Esophagus muscularis mucosa (tissue), 4 donors: ENCODE data around the gene TMEM176B.

Source experiments
- EP300 ChIP-seq: sonication (generic); formaldehyde crosslinking; IDR thresholded peaks from one replicate; pipeline ENCODE4 v1.6.1; 2017; ENCODE audit warnings: antibody characterized with exemption
- POLR2A ChIP-seq: fragments of 450-650 bp; IDR thresholded peaks from one replicate; pipeline ENCODE4 v1.6.1; 2017; ENCODE audit warnings: antibody characterized with exemption, moderate library complexity, mild to moderate bottlenecking, low read depth
- POLR2AphosphoS5 ChIP-seq, 2 donors: sonication (generic); formaldehyde crosslinking; IDR thresholded peaks; one replicate each; pipeline ENCODE4 v1.6.1; 2017; ENCODE audit warnings: antibody characterized with exemption in 2 of 2
- TF ChIP-seq, protein P1 (sequence below), 3 experiments: fragments of 200-600 bp in 2 of 3; fragments of 450-650 bp in 1 of 3; sonication (generic) in 2 of 3; IDR thresholded peaks; one replicate each; pipeline ENCODE4 v1.5.1; 2017 to 2019; ENCODE audit warnings: antibody characterized with exemption in 3 of 3, mild to moderate bottlenecking in 2 of 3, moderate library complexity in 1 of 3

GRCh38 chr7:150793569-150794238 lies 6.5 kb downstream of the TMEM176B start:
- TF ChIP-seq, protein P1, sequence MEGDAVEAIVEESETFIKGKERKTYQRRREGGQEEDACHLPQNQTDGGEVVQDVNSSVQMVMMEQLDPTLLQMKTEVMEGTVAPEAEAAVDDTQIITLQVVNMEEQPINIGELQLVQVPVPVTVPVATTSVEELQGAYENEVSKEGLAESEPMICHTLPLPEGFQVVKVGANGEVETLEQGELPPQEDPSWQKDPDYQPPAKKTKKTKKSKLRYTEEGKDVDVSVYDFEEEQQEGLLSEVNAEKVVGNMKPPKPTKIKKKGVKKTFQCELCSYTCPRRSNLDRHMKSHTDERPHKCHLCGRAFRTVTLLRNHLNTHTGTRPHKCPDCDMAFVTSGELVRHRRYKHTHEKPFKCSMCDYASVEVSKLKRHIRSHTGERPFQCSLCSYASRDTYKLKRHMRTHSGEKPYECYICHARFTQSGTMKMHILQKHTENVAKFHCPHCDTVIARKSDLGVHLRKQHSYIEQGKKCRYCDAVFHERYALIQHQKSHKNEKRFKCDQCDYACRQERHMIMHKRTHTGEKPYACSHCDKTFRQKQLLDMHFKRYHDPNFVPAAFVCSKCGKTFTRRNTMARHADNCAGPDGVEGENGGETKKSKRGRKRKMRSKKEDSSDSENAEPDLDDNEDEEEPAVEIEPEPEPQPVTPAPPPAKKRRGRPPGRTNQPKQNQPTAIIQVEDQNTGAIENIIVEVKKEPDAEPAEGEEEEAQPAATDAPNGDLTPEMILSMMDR (IDR thresholded peaks at IDR 0.05) = no peak
- TF ChIP-seq EP300 (no peak), POLR2A (no peak), POLR2AphosphoS5 (IDR thresholded peaks at IDR 0.05) (no peak)
